H1 (cell line): ENCODE data around the gene SCYL3. TPM values are rescaled to one million over a fixed set of nuclear protein-coding genes. Genes with fewer than 3 reads are reported as not detected.

ENCODE experiments used
- CTCF ChIA-PET: fragments of 300-600 bp; sonication (Branson Sonifier 250); formaldehyde crosslinking; loops from one replicate; lab custom pipeline; 2021; ENCODE audit not compliant: partially characterized antibody; lab: Charles Lee
- POLR2A ChIA-PET: fragments of 300-600 bp; sonication (Branson Sonifier 250); formaldehyde crosslinking; loops from one replicate; lab custom pipeline; 2021; ENCODE audit warnings: inconsistent platforms; ENCODE audit not compliant: partially characterized antibody; lab: Charles Lee
- DNase-seq, 2 experiments: peaks; one replicate each; pipeline versions ENCODE4 v3.0.0 to v3.0.0-alpha.2; 2010 to 2022; ENCODE audit warnings: low spot score in 2 of 2, low read depth in 1 of 2, mixed read lengths in 1 of 2
- FAIRE-seq: peaks from 2 replicates; lab custom pipeline; 2011; peaks lifted over from hg19 to GRCh38; lab: Jason Lieb, UNC
- H2AFZ ChIP-seq: 2 replicates; pipeline ENCODE4 v1.8.1; 2012; ENCODE audit warnings: low read length, inconsistent platforms
- H2AK5ac ChIP-seq: 2 replicates; pipeline ENCODE4 v1.6.1; 2013; ENCODE audit warnings: low read depth, low read length
- H2BK120ac ChIP-seq: replicated peaks from 2 replicates; pipeline ENCODE3; 2013; ENCODE audit warnings: low read depth, low read length, inconsistent platforms
- H2BK12ac ChIP-seq: 2 replicates; pipeline ENCODE4 v1.6.1; 2013; ENCODE audit warnings: low read depth, low read length
- H2BK15ac ChIP-seq: 2 replicates; pipeline ENCODE4 v1.6.1; 2013; ENCODE audit warnings: low read length
- H2BK20ac ChIP-seq: 2 replicates; pipeline ENCODE4 v1.6.1; 2013; ENCODE audit warnings: low read length
- H2BK5ac ChIP-seq: 2 replicates; pipeline ENCODE4 v1.6.1; 2013; ENCODE audit warnings: low read depth, low read length
- H3K14ac ChIP-seq: 2 replicates; pipeline ENCODE4 v1.6.1; 2013; ENCODE audit warnings: inconsistent platforms; ENCODE audit not compliant: insufficient read length
- H3K18ac ChIP-seq: 2 replicates; pipeline ENCODE4 v1.6.1; 2013; ENCODE audit warnings: low read length; ENCODE audit errors: extremely low read depth
- H3K23ac ChIP-seq: 2 replicates; pipeline ENCODE4 v1.6.1; 2013; ENCODE audit warnings: inconsistent platforms; ENCODE audit not compliant: insufficient read length
- H3K23me2 ChIP-seq: 2 replicates; pipeline ENCODE4 v1.6.1; 2013; ENCODE audit warnings: low read depth, low read length
- H3K27ac ChIP-seq: 2 replicates; pipeline ENCODE4 v1.6.1; 2011; ENCODE audit warnings: low read depth, low read length, inconsistent platforms
- H3K27me3 ChIP-seq, 4 experiments: replicated peaks in 1 of 4; 1 replicate in 1 of 4; 2 replicates in 3 of 4; pipeline versions ENCODE4 v1.6.1 to v1.8.1; 2011 to 2013; ENCODE audit warnings: low read length in 3 of 4, mild to moderate bottlenecking in 3 of 4, inconsistent platforms in 2 of 4, mixed read lengths in 2 of 4, moderate library complexity in 1 of 4; ENCODE audit not compliant: control insufficient read depth in 3 of 4, insufficient read depth in 3 of 4; ENCODE audit errors: extremely low read depth in 1 of 4
- H3K36me3 ChIP-seq, 4 experiments: 2 replicates each; pipeline versions ENCODE4 v1.6.1 to v1.8.1; 2011 to 2013; ENCODE audit warnings: mild to moderate bottlenecking in 4 of 4, low read length in 3 of 4, moderate library complexity in 2 of 4, control low read depth in 1 of 4, inconsistent platforms in 1 of 4; ENCODE audit not compliant: insufficient read depth in 4 of 4, control insufficient read depth in 2 of 4
- H3K4ac ChIP-seq: replicated peaks from 2 replicates; pipeline ENCODE3; 2013; ENCODE audit warnings: low read length, low read depth, mixed read lengths, inconsistent platforms; ENCODE audit not compliant: insufficient read length
- H3K4me1 ChIP-seq, 4 experiments: replicated peaks in 1 of 4; 1 replicate in 1 of 4; 2 replicates in 3 of 4; pipeline versions ENCODE4 v1.6.1 to v1.8.1; 2011 to 2013; ENCODE audit warnings: low read length in 3 of 4, inconsistent platforms in 2 of 4, mixed read lengths in 1 of 4; ENCODE audit not compliant: insufficient read depth in 4 of 4, control insufficient read depth in 3 of 4
- H3K4me2 ChIP-seq, 2 experiments: 2 replicates each; pipeline versions ENCODE4 v1.6.1 to v1.8.1; 2011 to 2013; ENCODE audit warnings: low read depth in 2 of 2, low read length in 2 of 2, control low read depth in 1 of 2, inconsistent platforms in 1 of 2, mild to moderate bottlenecking in 1 of 2; ENCODE audit not compliant: insufficient read depth in 1 of 2
- H3K4me3 ChIP-seq, 4 experiments: fragments of 200-600, 300-600 bp in 1 of 4; sonication (generic), shearing (Covaris generic), sonication (Bioruptor Twin) in 1 of 4; 2 replicates each; pipeline versions ENCODE4 v1.5.1 to v1.8.1; 2011 to 2016; ENCODE audit warnings: low read length in 4 of 4, low read depth in 3 of 4, control low read depth in 2 of 4, inconsistent platforms in 2 of 4, mild to moderate bottlenecking in 2 of 4, mixed read lengths in 1 of 4, moderate library complexity in 1 of 4; ENCODE audit not compliant: insufficient read depth in 2 of 4; ENCODE audit errors: extremely low read depth in 1 of 4
- H3K56ac ChIP-seq: replicated peaks from 2 replicates; pipeline ENCODE3; 2013; ENCODE audit warnings: low read depth, mild to moderate bottlenecking, mixed read lengths, low read length, inconsistent platforms; ENCODE audit not compliant: insufficient read length
- H3K79me1 ChIP-seq: 2 replicates; pipeline ENCODE4 v1.6.1; 2013; ENCODE audit warnings: low read depth, low read length, control low read depth
- H3K79me2 ChIP-seq, 2 experiments: 2 replicates each; pipeline versions ENCODE4 v1.6.1 to v1.8.1; 2012 to 2013; ENCODE audit warnings: low read length in 2 of 2, mild to moderate bottlenecking in 2 of 2, inconsistent platforms in 1 of 2; ENCODE audit not compliant: insufficient read depth in 2 of 2, control insufficient read depth in 1 of 2
- H3K9ac ChIP-seq, 4 experiments: replicated peaks in 1 of 4; 1 replicate in 1 of 4; 2 replicates in 3 of 4; pipeline versions ENCODE4 v1.6.1 to v1.8.1; 2011 to 2013; ENCODE audit warnings: low read depth in 3 of 4, low read length in 3 of 4, control low read depth in 2 of 4, mild to moderate bottlenecking in 2 of 4, moderate library complexity in 2 of 4, inconsistent platforms in 1 of 4; ENCODE audit errors: extremely low read depth in 1 of 4
- H3K9me3 ChIP-seq, 2 experiments: 2 replicates each; pipeline versions ENCODE4 v1.6.1 to v1.8.1; 2012 to 2013; ENCODE audit warnings: mild to moderate bottlenecking in 2 of 2, moderate library complexity in 2 of 2, control low read depth in 1 of 2, inconsistent platforms in 1 of 2, low read depth in 1 of 2, low read length in 1 of 2, mixed read lengths in 1 of 2; ENCODE audit not compliant: insufficient read depth in 2 of 2
- H4K20me1 ChIP-seq, 2 experiments: replicated peaks in 1 of 2; 2 replicates each; pipeline versions ENCODE3 to v1.8.1; 2011 to 2013; ENCODE audit warnings: inconsistent platforms in 2 of 2, low read length in 2 of 2, mild to moderate bottlenecking in 1 of 2; ENCODE audit not compliant: insufficient read depth in 2 of 2, control insufficient read depth in 1 of 2
- H4K5ac ChIP-seq: 2 replicates; pipeline ENCODE4 v1.6.1; 2013; ENCODE audit warnings: low read length, low read depth, mixed read lengths, inconsistent platforms; ENCODE audit not compliant: insufficient read length
- H4K8ac ChIP-seq: 2 replicates; pipeline ENCODE4 v1.8.0; 2013; ENCODE audit warnings: mild to moderate bottlenecking, moderate library complexity, low read length, inconsistent platforms; ENCODE audit not compliant: insufficient read depth; ENCODE audit errors: extremely low read depth
- H4K91ac ChIP-seq: replicated peaks from 2 replicates; pipeline ENCODE3; 2013; ENCODE audit warnings: low read length, mixed read lengths, inconsistent platforms; ENCODE audit not compliant: insufficient read length
- CEBPB ChIP-seq: IDR thresholded peaks from 2 replicates; pipeline ENCODE4 v1.6.1; 2012; ENCODE audit warnings: low read depth, low read length
- EP300 ChIP-seq, 2 experiments: IDR thresholded peaks; 1 replicate in 1 of 2; 2 replicates in 1 of 2; pipeline ENCODE4 v1.6.1; 2011 to 2012; ENCODE audit warnings: low read depth in 2 of 2, low read length in 2 of 2, mild to moderate bottlenecking in 2 of 2, borderline replicate concordance in 1 of 2, inconsistent platforms in 1 of 2, moderate library complexity in 1 of 2
- GTF2F1 ChIP-seq: IDR thresholded peaks from 2 replicates; pipeline ENCODE4 v1.6.1; 2012; ENCODE audit warnings: low read depth, low read length, improper control_type of control experiment, borderline replicate concordance
- MAFK ChIP-seq: IDR thresholded peaks from 2 replicates; pipeline ENCODE4 v1.6.1; 2012; ENCODE audit warnings: low read depth, mild to moderate bottlenecking, improper control_type of control experiment, low read length
- PHF8 ChIP-seq: fragments of 200-600 bp; sonication (generic); conservative IDR thresholded peaks from 2 replicates; pipeline ENCODE4 v1.7.1; 2012; ENCODE audit warnings: low read depth, mild to moderate bottlenecking, inconsistent platforms, low read length, moderate library complexity
- SIN3A ChIP-seq, 2 experiments: IDR thresholded peaks in 1 of 2; conservative IDR thresholded peaks in 1 of 2; 2 replicates each; pipeline ENCODE4 v1.6.1; 2011 to 2012; ENCODE audit warnings: low read length in 2 of 2, improper control_type of control experiment in 1 of 2, low read depth in 1 of 2, mild to moderate bottlenecking in 1 of 2
- SUZ12 ChIP-seq: fragments of 200-600 bp; sonication (generic); IDR thresholded peaks from 2 replicates; pipeline ENCODE4 v1.6.1; 2012; ENCODE audit warnings: mild to moderate bottlenecking, inconsistent platforms, low read length, moderate library complexity, mixed read lengths
- TAF1 ChIP-seq: IDR thresholded peaks from 2 replicates; pipeline ENCODE4 v1.6.1; 2011; ENCODE audit warnings: mild to moderate bottlenecking, low read depth, low read length
- TCF12 ChIP-seq: IDR thresholded peaks from 2 replicates; pipeline ENCODE4 v1.6.1; 2011; ENCODE audit warnings: low read depth, mild to moderate bottlenecking, low read length
- YY1 ChIP-seq: IDR thresholded peaks from 2 replicates; pipeline ENCODE4 v1.6.1; 2011; ENCODE audit warnings: low read depth, mild to moderate bottlenecking, low read length
- polyA plus RNA-seq, 7 experiments: library from polyadenylated mRNA; depleted of rRNA in 3 of 7; stranded (reverse) in 5 of 7; unstranded in 2 of 7; fragments of >200 nt in 5 of 7; fragments of 200-250 nt in 2 of 7; gene quantifications; 1 replicate in 5 of 7; 2 replicates in 1 of 7; 4 replicates in 1 of 7; pipeline versions ENCODE4 v1.2.1 to v1.2.3, GENCODE V29; 2011 to 2013; ENCODE audit warnings: missing spikeins in 2 of 7, mixed read lengths in 2 of 7
- total RNA-seq: library from RNA; stranded (reverse); fragmentation: NEBNext Ultra II Directional; extraction: Animal tissue kit (Norgen Biotek cat#: 25700); gene quantifications from 2 replicates; pipeline ENCODE4 v1.2.1, GENCODE V29; 2021

Gene SCYL3
- total and polyA plus RNA-seq, 2 of the 8 experiments (the other 6 are each of a cell fraction or from before 2014, with no cell fraction given) = 2.7 to 5.3 TPM

DNA sequence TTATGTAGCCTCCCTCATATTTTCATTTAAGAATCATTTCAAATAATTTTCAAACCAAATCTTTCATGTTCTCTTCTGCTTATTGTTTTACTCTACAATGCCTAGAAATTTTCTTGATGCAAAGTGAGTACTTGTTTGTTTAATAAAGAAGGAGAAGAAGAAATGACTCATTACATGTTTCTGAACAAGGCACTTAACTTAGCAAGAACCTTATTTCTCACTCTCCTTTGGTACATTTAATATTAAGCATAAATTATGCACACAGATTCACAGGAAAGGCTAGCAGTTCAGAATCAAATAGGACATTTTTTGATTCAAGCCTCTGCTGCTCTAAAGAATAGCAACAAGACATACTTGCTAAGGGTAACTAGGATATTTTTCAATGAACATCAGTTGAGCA is 9.1 kb downstream of the SCYL3 start:
- Histone ChIP-seq H3K79me1 (no peaks in the 10 kb centered on the region), H3K9ac (no peak overlapping the region), H2AK5ac (no peak overlapping the region), H3K4me2 (no peak overlapping the region), H3K23ac (no peak overlapping the region), H3K79me2 (peaks cover 0 to 4% of the 10 kb centered on the region in 2 experiments; a peak in 1 of 4 replicates), H2BK5ac (no peak overlapping the region), H4K5ac (no peak overlapping the region), H3K56ac (no peak overlapping the region), H3K4me1 (no peaks in the 10 kb centered on the region), H3K9me3 (peaks cover 0 to 7% of the 10 kb centered on the region in 2 experiments; a peak in 1 of 4 replicates), H4K91ac (no peak overlapping the region), H2BK120ac (no peak overlapping the region), H3K18ac (no peak overlapping the region), H3K27ac (no peak overlapping the region), H3K4ac (no peak overlapping the region), H3K4me3 (no peak overlapping the region), H3K36me3 (peaks cover 0 to 19% (median 10%) of the 10 kb centered on the region in 4 experiments; a peak in 4 of 8 replicates), H3K14ac (no peak overlapping the region), H2BK20ac (no peak overlapping the region), H2BK15ac (no peak overlapping the region), H2BK12ac (no peak overlapping the region), H4K8ac (no peak overlapping the region), H2AFZ (no peak overlapping the region), H4K20me1 (no peaks in the 10 kb centered on the region), H3K27me3 (no peaks in the 10 kb centered on the region), H3K23me2 (no peaks in the 10 kb centered on the region; the same call in 1 of the 2 replicates)
- ChIA-PET POLR2A (no interaction called here), CTCF (no interaction called here)
- TF ChIP-seq GTF2F1 = no peak
- TF ChIP-seq PHF8 = no peak
- TF ChIP-seq TCF12 = no peak
- TF ChIP-seq SUZ12 = no peak
- TF ChIP-seq EP300 (IDR thresholded peaks at IDR 0.05; ENCODE audit: borderline replicate concordance in 1 of 2, low read depth in 2 of 2, low read length in 2 of 2) = no peak
- TF ChIP-seq YY1 = no peak
- TF ChIP-seq TAF1 = no peak
- no peak for TF ChIP-seq MAFK
- TF ChIP-seq CEBPB = no peak
- no peak for TF ChIP-seq SIN3A (conservative IDR thresholded peaks at IDR 0.05 in 1 of 2, IDR thresholded peaks at IDR 0.05 in 1 of 2; ENCODE audit: low read depth in 1 of 2, low read length in 2 of 2)
- no peak for FAIRE-seq
- no peak for DNase-seq
